Stimulated activated CD4-positive, alpha-beta T cell treated with anti-CD3 and anti-CD28 coated beads, Interleukin-1b, Interleukin-23, amount 100 ng/mL, for 24 hours (primary cell): ENCODE data around the gene PWP2.

Experiments
- DNase-seq, 4 experiments: peaks; one replicate each; pipeline ENCODE4 v3.0.0-alpha.2; 2020; ENCODE audit warnings: low read depth in 4 of 4, low spot score in 1 of 4

Gene PWP2

GRCh38 chr21:44107026-44107501 is at the start of gene PWP2:
PWP2 (plus strand) TSS chr21:44107399; CDS start chr21:44107417, 18 bp downstream.
- DNase-seq: peak in 1 of 4 experiments; percentile 40

GRCh38 chr21:44057960-44058651 is 49.1 kb upstream of the PWP2 start:
- peak in 1 of 4 experiments; percentile 51 for DNase-seq

GRCh38 chr21:44058652-44058964 is 48.6 kb upstream of the PWP2 start:
- DNase-seq: no peak

- DNase-seq: no peak
Observed at GRCh38 chr21:44058981-44059380, 48.2 kb upstream of the PWP2 start.

GRCh38 chr21:44059710-44060109 is 47.5 kb upstream of the PWP2 start:
- no peak for DNase-seq

- no peak for DNase-seq
Observed at GRCh38 chr21:44062380-44062779, 44.8 kb upstream of the PWP2 start.

- DNase-seq: no peak
Observed at GRCh38 chr21:44063151-44063912, 43.9 kb upstream of the PWP2 start.

DNA sequence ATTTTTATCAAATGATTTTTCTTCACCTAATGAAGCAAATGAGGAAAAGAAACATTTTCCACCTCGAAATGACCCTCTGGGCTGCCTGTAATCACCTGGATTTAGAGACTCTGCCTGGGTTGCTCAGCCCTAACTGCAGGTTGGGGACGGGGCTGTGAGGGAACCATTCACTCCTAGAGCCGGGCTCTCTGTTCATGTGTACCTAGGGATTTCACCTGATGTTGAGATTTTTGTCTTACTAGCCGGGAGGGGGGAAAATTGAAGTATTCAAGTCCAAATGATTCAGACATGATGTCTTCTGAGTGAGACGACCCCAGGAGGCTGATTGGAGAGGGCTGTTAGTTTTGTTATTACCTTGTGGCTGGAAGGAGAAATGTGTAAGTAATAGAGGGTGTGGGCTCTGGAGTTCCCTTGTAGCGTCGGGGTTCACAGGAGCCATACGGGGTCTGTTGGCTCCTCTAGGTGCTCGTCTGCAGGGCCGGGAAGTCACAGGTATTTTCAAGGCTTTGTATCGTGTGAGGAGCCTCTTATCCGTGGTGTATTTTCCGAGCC is 42.3 kb upstream of the PWP2 start:
- DNase-seq: no peak

GRCh38 chr21:44065428-44065827 is 41.8 kb upstream of the PWP2 start:
- DNase-seq: peak in 2 of 4 experiments; percentile 54 to 57

- DNase-seq: no peak
Observed at GRCh38 chr21:44066116-44066515, 41.1 kb upstream of the PWP2 start.

DNA sequence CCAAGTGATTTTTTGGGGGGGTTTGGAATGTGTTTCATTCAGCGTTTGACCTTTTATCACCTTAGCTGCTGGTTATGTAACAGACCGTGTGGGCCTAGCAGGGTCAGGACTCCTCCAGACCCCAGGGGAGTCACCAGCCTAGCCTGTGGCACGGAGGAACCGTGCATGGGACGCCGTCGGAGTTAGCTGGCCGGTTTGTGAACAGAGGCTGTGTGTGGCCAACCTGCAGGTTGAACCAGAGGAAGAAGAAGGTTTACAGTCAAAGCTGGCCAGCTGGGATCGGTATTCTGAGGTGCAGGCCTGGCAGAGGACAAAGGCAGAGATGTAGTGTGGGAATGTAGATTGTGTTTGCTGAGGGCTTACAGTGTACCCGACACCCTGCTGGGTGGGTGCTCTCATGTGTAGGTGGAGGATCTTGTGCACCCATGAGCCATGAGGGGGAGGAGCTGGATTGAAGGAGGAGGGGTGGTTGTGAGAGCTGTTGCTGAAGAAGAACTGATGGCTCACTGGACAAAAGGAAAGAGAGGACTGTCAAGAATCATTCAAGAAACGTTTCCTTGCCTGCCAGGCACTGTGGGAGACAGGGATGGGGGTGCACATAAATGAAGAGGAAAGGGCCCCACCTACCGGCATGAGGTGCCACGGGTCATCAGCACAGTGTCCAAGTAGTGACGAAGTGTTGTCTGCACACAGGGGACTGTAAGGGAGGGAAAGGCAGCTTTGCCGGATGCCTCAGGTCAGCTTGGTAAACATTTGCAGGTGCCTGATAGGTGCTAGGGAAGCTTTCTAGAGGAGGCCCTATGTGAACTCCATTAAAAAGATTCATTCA is 40.0 kb upstream of the PWP2 start:
- no peak for DNase-seq

GRCh38 chr21:44070391-44070790 is 36.8 kb upstream of the PWP2 start:
- no peak for DNase-seq

- DNase-seq: no peak
Observed at GRCh38 chr21:44071359-44072104, 35.7 kb upstream of the PWP2 start.

DNA sequence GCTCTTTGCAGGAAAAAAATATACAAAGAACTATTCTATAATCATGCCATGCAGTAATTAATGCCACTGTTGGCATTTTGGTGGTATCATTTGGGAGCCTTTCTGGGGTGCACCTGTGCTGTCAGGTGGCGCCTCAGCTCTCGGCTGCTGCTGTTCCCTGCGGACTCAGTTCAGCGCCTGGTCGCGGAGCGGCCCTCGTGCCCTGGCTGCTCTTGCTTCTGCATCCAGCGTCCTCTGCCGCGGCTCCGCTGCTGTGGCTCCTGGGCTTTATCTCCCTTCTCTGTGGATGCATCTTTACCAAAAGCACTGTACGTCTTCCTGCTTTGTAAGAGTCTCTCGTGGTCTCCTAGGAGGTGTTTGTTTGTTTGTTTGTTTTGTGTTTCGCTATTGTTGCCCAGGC is 35.1 kb upstream of the PWP2 start:
- DNase-seq: no peak

DNA sequence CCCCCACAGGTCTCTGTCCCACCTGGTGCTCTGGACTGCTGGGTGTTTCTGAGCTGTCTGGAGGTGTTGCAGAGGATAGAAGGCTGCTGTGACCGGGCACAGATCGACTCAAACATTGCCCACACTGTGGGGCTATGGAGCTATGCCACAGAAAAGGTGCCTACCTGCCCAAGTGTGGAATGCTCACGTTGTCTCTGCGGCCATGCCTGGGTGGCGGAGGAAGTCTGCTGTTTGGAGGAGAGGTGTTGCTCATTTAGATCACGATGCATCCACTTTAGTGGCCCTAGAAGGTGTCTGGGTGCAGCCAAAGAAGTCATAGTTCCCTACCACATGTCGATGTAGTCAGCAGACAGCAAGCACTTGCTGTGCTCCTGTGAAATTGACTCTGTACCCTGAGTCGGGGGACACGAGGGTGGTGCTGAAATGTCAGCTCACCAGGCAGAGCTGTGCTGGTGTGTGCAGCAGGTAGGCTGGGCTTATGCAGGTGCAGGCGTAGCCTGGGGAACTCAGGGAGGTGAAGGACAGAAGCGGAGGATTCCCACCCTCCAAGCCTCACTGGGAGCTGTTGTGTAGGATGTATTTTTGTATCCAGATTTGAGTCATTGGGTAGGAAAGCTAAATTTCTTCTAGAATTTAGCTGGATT is 32.8 kb upstream of the PWP2 start:
- no peak for DNase-seq

GRCh38 chr21:44076316-44076715 is 30.9 kb upstream of the PWP2 start:
- DNase-seq: no peak

DNA sequence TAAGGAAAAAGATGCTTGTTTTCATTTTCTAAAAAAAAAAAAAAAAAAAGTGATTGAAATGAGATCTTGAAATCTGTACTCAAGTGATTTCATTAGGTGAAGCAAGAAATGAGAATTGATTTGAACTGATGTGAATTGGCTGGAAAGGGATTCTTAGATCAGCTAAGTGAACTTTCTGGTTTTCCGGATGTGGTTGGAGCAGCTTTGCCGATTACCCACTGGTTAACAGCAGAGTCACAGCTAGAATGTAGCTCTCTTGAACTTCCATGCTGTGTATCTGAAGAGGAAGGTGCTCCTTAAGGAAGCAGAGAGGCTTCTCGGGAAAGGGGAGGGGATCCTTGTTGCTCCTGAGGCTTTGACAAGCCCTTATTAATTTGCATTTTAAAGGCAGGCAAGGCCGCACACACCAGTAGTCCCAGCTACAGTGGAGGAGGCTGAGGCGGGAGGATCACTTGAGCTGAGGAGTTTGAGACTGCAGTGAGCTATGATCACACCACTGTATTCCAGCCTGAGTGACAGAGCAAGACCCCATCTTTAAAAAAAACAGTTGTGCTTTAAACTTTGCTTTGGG is 28.7 kb upstream of the PWP2 start:
- no peak for DNase-seq

GRCh38 chr21:44079446-44079845 is 27.8 kb upstream of the PWP2 start:
- no peak for DNase-seq

DNA sequence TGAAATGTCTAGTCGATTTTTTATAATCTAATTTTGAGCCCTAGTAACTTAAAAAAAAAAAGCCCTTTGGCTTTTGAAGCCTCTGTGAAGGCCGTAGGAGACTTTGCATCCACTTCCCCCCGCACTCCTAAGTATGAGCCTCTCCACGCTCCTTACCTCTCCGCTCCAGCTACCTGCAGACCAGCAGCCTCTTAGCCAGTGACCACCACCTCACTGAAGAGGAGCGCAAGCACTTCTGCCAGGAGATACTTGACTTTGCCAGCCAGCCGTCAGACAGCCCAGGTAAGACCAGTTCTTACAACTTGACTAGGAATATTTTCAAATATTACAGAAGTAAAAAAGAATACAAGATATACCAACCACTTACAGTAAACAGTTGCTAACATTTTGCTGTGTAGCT is 27.4 kb upstream of the PWP2 start:
- DNase-seq: no peak
